K562 treated with DMSO at 1 percent for 4 hours (cell line): Measurements from ENCODE around the gene C15orf40. TPM values are rescaled to one million over a fixed set of nuclear protein-coding genes. Genes with fewer than 3 reads are reported as not detected.

Experiments
- total RNA-seq: library from RNA; unstranded; fragments of 300-600 nt; gene quantifications from 2 replicates; pipeline ENCODE4 v1.2.3, GENCODE V29; 2022; ENCODE audit not compliant: insufficient read depth

C15orf40 gene
- 7.0 and 34.4 TPM in 2 replicates for total RNA-seq

GRCh38 chr15:83011271-83012075, at the start of gene C15orf40:
C15orf40 (minus strand) TSS chr15:83011639; CDS start chr15:83011607, 32 bp downstream.

GRCh38 chr15:82985688-82986441, 25.6 kb downstream of the C15orf40 start, which contains the start of gene RAMAC:
RAMAC (plus strand) TSS chr15:82986210; CDS start chr15:82989019, 2,809 bp downstream.

DNA sequence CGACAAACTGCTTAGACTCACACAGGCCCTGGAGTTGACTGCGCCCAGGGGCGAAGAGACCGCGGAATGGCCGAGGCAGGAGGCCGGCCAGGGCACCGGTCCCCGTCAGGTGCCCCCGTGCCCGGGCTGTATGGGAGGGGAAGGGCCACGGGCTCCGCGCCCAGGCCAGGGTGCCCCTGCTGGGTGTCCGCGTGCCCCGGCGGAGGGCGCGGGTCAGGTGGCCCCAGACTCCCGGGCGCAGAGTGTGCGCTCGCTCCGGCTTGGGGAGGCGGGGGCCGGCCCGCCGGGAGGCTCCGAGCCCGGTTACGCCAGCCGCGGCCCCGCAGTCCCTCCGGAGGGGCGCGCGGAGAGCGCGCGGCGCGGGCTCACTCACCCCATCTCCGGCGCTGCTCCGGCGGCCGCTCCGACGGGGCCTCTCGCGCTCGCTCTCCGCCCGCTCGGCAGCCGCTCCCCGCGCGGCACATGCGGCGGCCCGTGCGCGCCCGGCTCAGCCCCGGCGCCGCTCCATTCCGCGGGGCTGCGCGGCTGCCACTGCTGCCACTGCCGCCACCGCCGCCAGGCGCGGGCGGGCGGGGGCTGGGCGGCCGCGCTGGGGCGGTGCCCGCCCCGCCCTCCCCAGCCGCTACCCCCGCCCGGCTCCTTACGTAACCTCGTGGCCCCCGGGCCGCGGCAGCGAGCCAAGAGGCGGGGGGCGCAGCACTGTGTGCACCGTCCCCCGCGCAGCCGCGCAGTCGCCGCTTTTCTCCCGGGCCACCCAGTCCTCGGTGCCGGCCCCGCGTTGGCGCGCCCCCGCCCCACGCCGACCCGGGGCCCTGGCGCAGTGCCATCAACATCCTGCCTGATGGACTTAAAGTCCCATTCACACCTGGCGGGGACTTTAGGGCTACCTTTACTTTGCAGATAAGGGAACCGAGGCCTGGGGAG, 59.0 kb downstream of the C15orf40 start, which contains the start of gene HOMER2:
Gene HOMER2, minus strand, starts transcription at position 563 of the 924 bp plus-strand sequence. Its CDS starts 185 bp downstream, at position 378.

Other genes starting within 250 kb of the C15orf40 start
- not detected in 2 replicates for gene FSD2, start 205.6 kb downstream of the C15orf40 start, total RNA-seq
- gene WHAMM, start 202.0 kb downstream of the C15orf40 start, total RNA-seq, result 5.4 and 7.2 TPM in 2 replicates
- 2.5 TPM in 1 of 2 replicates, not detected in the other for gene HOMER2, start 58.9 kb downstream of the C15orf40 start, total RNA-seq
- 29.5 and 31.7 TPM in 2 replicates for gene RAMAC, start 25.4 kb downstream of the C15orf40 start, total RNA-seq
- gene BTBD1, start 55.6 kb upstream of the C15orf40 start, total RNA-seq, result 50.5 and 55.1 TPM in 2 replicates
- gene TM6SF1, start 96.0 kb upstream of the C15orf40 start, total RNA-seq, result 16.0 and 16.9 TPM in 2 replicates
- gene HDGFL3, start 196.2 kb upstream of the C15orf40 start, total RNA-seq, result 9.6 and 15.9 TPM in 2 replicates